Measurements from ENCODE around the gene CCNA2. TPM values are rescaled to one million over a fixed set of nuclear protein-coding genes. Genes with fewer than 3 reads are reported as not detected.

CCNA2 gene
- total and polyA plus RNA-seq, 2 experiments from 2014 or later: 15.1 to 21.6 TPM

GRCh38 chr4:121817701-121818100 is 6.0 kb downstream of the CCNA2 start:
- no peak overlapping the region for H3K4me3 ChIP-seq
- no peak overlapping the region for H3K4me2 ChIP-seq
- no peaks in the 10 kb centered on the region for H3K4me1 ChIP-seq (ENCODE audit: insufficient read depth)
- peaks cover 22% of the 10 kb centered on the region for H3K79me2 ChIP-seq
- WGBS (ENCODE audit: low lambda C conversion rate, missing lambda C conversion rate): 91% methylated on average over 1 of the region's 1 CpG
- H3K36me3 ChIP-seq (replicated peaks; ENCODE audit: insufficient read depth, low read depth): no peaks in the 10 kb centered on the region
- H3K27ac ChIP-seq: no peak overlapping the region
- H4K20me1 ChIP-seq (ENCODE audit: insufficient read depth, poor library complexity, severe bottlenecking): no peaks in the 10 kb centered on the region
- no peak for DNase-seq (ENCODE audit: low spot score)
- H2AFZ ChIP-seq: no peak overlapping the region
- no peaks in the 10 kb centered on the region for H3K9me2 ChIP-seq (replicated peaks; ENCODE audit: insufficient read depth)
- H3K9me3 ChIP-seq (ENCODE audit: low read depth): no peaks in the 10 kb centered on the region
- no peaks in the 10 kb centered on the region for H3K27me3 ChIP-seq
- TF ChIP-seq EZH2 (IDR thresholded peaks at IDR 0.05; ENCODE audit: borderline replicate concordance) (no peak), EZH2phosphoT487 (IDR thresholded peaks at IDR 0.05; ENCODE audit: low read depth, severe bottlenecking, unreplicated experiment) (no peak), CTCF (IDR thresholded peaks at IDR 0.05; ENCODE audit: poor library complexity) (no peak)

- Histone ChIP-seq H3K27me3 (no peaks in the 10 kb centered on the region), H3K4me2 (no peak overlapping the region), H3K4me1 (ENCODE audit: insufficient read depth) (no peaks in the 10 kb centered on the region), H3K9me3 (ENCODE audit: low read depth) (no peaks in the 10 kb centered on the region), H3K4me3 (no peak overlapping the region), H3K79me2 (peaks cover 15% of the 10 kb centered on the region), H3K36me3 (replicated peaks; ENCODE audit: insufficient read depth, low read depth) (no peaks in the 10 kb centered on the region), H4K20me1 (ENCODE audit: insufficient read depth, poor library complexity, severe bottlenecking) (no peaks in the 10 kb centered on the region), H2AFZ (no peak overlapping the region), H3K9me2 (replicated peaks; ENCODE audit: insufficient read depth) (no peaks in the 10 kb centered on the region), H3K27ac (no peak overlapping the region)
- no peak for DNase-seq (ENCODE audit: low spot score)
- TF ChIP-seq CTCF (IDR thresholded peaks at IDR 0.05; ENCODE audit: poor library complexity) (no peak), EZH2 (IDR thresholded peaks at IDR 0.05; ENCODE audit: borderline replicate concordance) (no peak), EZH2phosphoT487 (IDR thresholded peaks at IDR 0.05; ENCODE audit: low read depth, severe bottlenecking, unreplicated experiment) (no peak)
- 87% methylated on average over 3 of the region's 3 CpGs for WGBS (ENCODE audit: low lambda C conversion rate, missing lambda C conversion rate)
Observed at GRCh38 chr4:121817006-121817405, 6.7 kb downstream of the CCNA2 start.

- no peaks in the 10 kb centered on the region for H4K20me1 ChIP-seq (ENCODE audit: insufficient read depth, poor library complexity, severe bottlenecking)
- H2AFZ ChIP-seq: no peak overlapping the region
- no peak overlapping the region for H3K4me2 ChIP-seq
- TF ChIP-seq EZH2 (IDR thresholded peaks at IDR 0.05; ENCODE audit: borderline replicate concordance) (no peak), CTCF (IDR thresholded peaks at IDR 0.05; ENCODE audit: poor library complexity) (no peak), EZH2phosphoT487 (IDR thresholded peaks at IDR 0.05; ENCODE audit: low read depth, severe bottlenecking, unreplicated experiment) (no peak)
- H3K36me3 ChIP-seq (replicated peaks; ENCODE audit: insufficient read depth, low read depth): no peaks in the 10 kb centered on the region
- H3K4me1 ChIP-seq (ENCODE audit: insufficient read depth): no peaks in the 10 kb centered on the region
- no peaks in the 10 kb centered on the region for H3K79me2 ChIP-seq
- H3K4me3 ChIP-seq: no peak overlapping the region
- no peaks in the 10 kb centered on the region for H3K27me3 ChIP-seq
- 87% methylated on average over 2 of the region's 2 CpGs for WGBS (ENCODE audit: low lambda C conversion rate, missing lambda C conversion rate)
- H3K27ac ChIP-seq: no peak overlapping the region
- no peak for DNase-seq (ENCODE audit: low spot score)
- no peaks in the 10 kb centered on the region for H3K9me3 ChIP-seq (ENCODE audit: low read depth)
- no peaks in the 10 kb centered on the region for H3K9me2 ChIP-seq (replicated peaks; ENCODE audit: insufficient read depth)
Observed at GRCh38 chr4:121814756-121815155, 8.9 kb downstream of the CCNA2 start.

GRCh38 chr4:121811122-121811521 is 12.6 kb downstream of the CCNA2 start:
- Histone ChIP-seq H3K36me3 (replicated peaks; ENCODE audit: insufficient read depth, low read depth) (no peaks in the 10 kb centered on the region), H4K20me1 (ENCODE audit: insufficient read depth, poor library complexity, severe bottlenecking) (no peaks in the 10 kb centered on the region)

More at GRCh38 chr4:121811122-121811521, 12.6 kb downstream of the CCNA2 start:
- DNase-seq (ENCODE audit: low spot score): no peak
- Histone ChIP-seq H3K9me3 (ENCODE audit: low read depth) (no peaks in the 10 kb centered on the region), H2AFZ (no peak overlapping the region), H3K27me3 (no peaks in the 10 kb centered on the region), H3K4me3 (no peak overlapping the region), H3K79me2 (no peaks in the 10 kb centered on the region), H3K9me2 (replicated peaks; ENCODE audit: insufficient read depth) (no peaks in the 10 kb centered on the region), H3K4me2 (no peak overlapping the region), H3K4me1 (ENCODE audit: insufficient read depth) (no peaks in the 10 kb centered on the region), H3K27ac (no peak overlapping the region)
- TF ChIP-seq CTCF (IDR thresholded peaks at IDR 0.05; ENCODE audit: poor library complexity) (no peak), EZH2 (IDR thresholded peaks at IDR 0.05; ENCODE audit: borderline replicate concordance) (no peak), EZH2phosphoT487 (IDR thresholded peaks at IDR 0.05; ENCODE audit: low read depth, severe bottlenecking, unreplicated experiment) (no peak)

Data from hepatocyte (in vitro differentiated cells).